Upper lobe of left lung (tissue), 4 donors: ENCODE measurements around the gene ZKSCAN1.

Experiments used
- EP300 ChIP-seq, 4 donors: sonication (generic); formaldehyde crosslinking; IDR thresholded peaks; one replicate each; pipeline ENCODE4 v1.5.1; 2017; ENCODE audit warnings: antibody characterized with exemption in 4 of 4, control low read depth in 2 of 4
- TF ChIP-seq, protein P1 (sequence below), 6 experiments: fragments of 450-650 bp in 4 of 6; fragments of 200-600 bp in 2 of 6; sonication (generic) in 2 of 6; IDR thresholded peaks; one replicate each; pipeline ENCODE4 v1.5.1; 2016 to 2019; ENCODE audit warnings: antibody characterized with exemption in 6 of 6

- TF ChIP-seq, protein P1, sequence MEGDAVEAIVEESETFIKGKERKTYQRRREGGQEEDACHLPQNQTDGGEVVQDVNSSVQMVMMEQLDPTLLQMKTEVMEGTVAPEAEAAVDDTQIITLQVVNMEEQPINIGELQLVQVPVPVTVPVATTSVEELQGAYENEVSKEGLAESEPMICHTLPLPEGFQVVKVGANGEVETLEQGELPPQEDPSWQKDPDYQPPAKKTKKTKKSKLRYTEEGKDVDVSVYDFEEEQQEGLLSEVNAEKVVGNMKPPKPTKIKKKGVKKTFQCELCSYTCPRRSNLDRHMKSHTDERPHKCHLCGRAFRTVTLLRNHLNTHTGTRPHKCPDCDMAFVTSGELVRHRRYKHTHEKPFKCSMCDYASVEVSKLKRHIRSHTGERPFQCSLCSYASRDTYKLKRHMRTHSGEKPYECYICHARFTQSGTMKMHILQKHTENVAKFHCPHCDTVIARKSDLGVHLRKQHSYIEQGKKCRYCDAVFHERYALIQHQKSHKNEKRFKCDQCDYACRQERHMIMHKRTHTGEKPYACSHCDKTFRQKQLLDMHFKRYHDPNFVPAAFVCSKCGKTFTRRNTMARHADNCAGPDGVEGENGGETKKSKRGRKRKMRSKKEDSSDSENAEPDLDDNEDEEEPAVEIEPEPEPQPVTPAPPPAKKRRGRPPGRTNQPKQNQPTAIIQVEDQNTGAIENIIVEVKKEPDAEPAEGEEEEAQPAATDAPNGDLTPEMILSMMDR (IDR thresholded peaks at IDR 0.05) = no peak
- TF ChIP-seq EP300 (IDR thresholded peaks at IDR 0.05) = no peak
Observed at GRCh38 chr7:100011516-100011915, 3.9 kb upstream of the ZKSCAN1 start.
